Uterus (tissue), 4 donors: ENCODE measurements around the gene C5AR1. TPM values are rescaled to one million over a fixed set of nuclear protein-coding genes. Genes with fewer than 3 reads are reported as not detected.
"Not testable (repeated sequence)": the region's sequence is repeated elsewhere in the genome, so short reads cannot be mapped to it uniquely, and the experiment has no call there.

Source experiments
- DNase-seq, 2 donors: peaks; one replicate each; pipeline ENCODE4 v3.0.0-alpha.2; 2019 to 2020
- H3K27ac ChIP-seq, 2 donors: fragments of 200-600 bp; sonication (generic); 1 replicate in 1 of 2; 2 replicates in 1 of 2; pipeline ENCODE4 v1.5.1; 2016 to 2018
- H3K27me3 ChIP-seq, 2 donors: fragments of 200-600 bp; sonication (generic); one replicate each; pipeline ENCODE4 v1.5.1; 2018 to 2019; ENCODE audit warnings: control low read depth in 1 of 2
- H3K36me3 ChIP-seq, 2 donors: fragments of 200-600 bp; sonication (generic); one replicate each; pipeline ENCODE4 v1.5.1; 2019; ENCODE audit warnings: control low read depth in 1 of 2
- H3K4me1 ChIP-seq, 2 donors: fragments of 200-600 bp; sonication (generic); one replicate each; pipeline ENCODE4 v1.5.1; 2018 to 2019; ENCODE audit warnings: control low read depth in 1 of 2
- H3K4me3 ChIP-seq, 2 donors: fragments of 200-600 bp; sonication (generic); 1 replicate in 1 of 2; 2 replicates in 1 of 2; pipeline ENCODE4 v1.5.1; 2018 to 2019; ENCODE audit warnings: mild to moderate bottlenecking in 1 of 2
- H3K9me3 ChIP-seq, 2 donors: fragments of 200-600 bp; sonication (generic); one replicate each; pipeline ENCODE4 v1.5.1; 2019; ENCODE audit warnings: control low read depth in 1 of 2
- POLR2A ChIP-seq, 2 donors: fragments of 450-650 bp; IDR thresholded peaks; one replicate each; pipeline ENCODE4 v1.6.1; 2016; ENCODE audit warnings: antibody characterized with exemption in 2 of 2, mild to moderate bottlenecking in 1 of 2, moderate library complexity in 1 of 2
- intact Hi-C: fragments of 100-400 bp; cut with DNase I; formaldehyde crosslinking; loops from one replicate; pipeline ENCODE4 v1.15.1; 2023; ENCODE audit warnings: low total_unique reads
- total RNA-seq, 4 donors: library from RNA; depleted of rRNA in 3 of 4; stranded (reverse); fragments of >200 nt in 3 of 4; gene quantifications; one replicate each; pipeline versions ENCODE4 v1.1.0 to v1.2.4, GENCODE V29; 2014 to 2023
- TF ChIP-seq, protein P1 (sequence below), 4 experiments: fragments of 200-600 bp in 2 of 4; fragments of 450-650 bp in 2 of 4; sonication (generic) in 2 of 4; IDR thresholded peaks; one replicate each; pipeline ENCODE4 v1.5.1; 2016 to 2019; ENCODE audit warnings: antibody characterized with exemption in 4 of 4, mild to moderate bottlenecking in 2 of 4, moderate library complexity in 1 of 4
- donor health status: DM: yes; HTN: yes; CAD: no.

Gene C5AR1
- total RNA-seq, 4 donors from 2014 or later, result 0.51 to 8.0 (median 2.9) TPM

- TF ChIP-seq POLR2A (IDR thresholded peaks at IDR 0.05), result no peak
- TF ChIP-seq, protein P1, sequence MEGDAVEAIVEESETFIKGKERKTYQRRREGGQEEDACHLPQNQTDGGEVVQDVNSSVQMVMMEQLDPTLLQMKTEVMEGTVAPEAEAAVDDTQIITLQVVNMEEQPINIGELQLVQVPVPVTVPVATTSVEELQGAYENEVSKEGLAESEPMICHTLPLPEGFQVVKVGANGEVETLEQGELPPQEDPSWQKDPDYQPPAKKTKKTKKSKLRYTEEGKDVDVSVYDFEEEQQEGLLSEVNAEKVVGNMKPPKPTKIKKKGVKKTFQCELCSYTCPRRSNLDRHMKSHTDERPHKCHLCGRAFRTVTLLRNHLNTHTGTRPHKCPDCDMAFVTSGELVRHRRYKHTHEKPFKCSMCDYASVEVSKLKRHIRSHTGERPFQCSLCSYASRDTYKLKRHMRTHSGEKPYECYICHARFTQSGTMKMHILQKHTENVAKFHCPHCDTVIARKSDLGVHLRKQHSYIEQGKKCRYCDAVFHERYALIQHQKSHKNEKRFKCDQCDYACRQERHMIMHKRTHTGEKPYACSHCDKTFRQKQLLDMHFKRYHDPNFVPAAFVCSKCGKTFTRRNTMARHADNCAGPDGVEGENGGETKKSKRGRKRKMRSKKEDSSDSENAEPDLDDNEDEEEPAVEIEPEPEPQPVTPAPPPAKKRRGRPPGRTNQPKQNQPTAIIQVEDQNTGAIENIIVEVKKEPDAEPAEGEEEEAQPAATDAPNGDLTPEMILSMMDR (IDR thresholded peaks at IDR 0.05), result no peak
- Histone ChIP-seq H3K27me3 (no peaks in the 10 kb centered on the region), H3K4me1 (no peaks in the 10 kb centered on the region), H3K9me3 (no peaks in the 10 kb centered on the region), H3K27ac (no peak overlapping the region), H3K4me3 (no peak overlapping the region), H3K36me3 (no peaks in the 10 kb centered on the region)
- DNase-seq, result no peak
- intact Hi-C loops, result no loop called here
Measured at GRCh38 chr19:47323872-47324271, 14.2 kb downstream of the C5AR1 start.

DNA sequence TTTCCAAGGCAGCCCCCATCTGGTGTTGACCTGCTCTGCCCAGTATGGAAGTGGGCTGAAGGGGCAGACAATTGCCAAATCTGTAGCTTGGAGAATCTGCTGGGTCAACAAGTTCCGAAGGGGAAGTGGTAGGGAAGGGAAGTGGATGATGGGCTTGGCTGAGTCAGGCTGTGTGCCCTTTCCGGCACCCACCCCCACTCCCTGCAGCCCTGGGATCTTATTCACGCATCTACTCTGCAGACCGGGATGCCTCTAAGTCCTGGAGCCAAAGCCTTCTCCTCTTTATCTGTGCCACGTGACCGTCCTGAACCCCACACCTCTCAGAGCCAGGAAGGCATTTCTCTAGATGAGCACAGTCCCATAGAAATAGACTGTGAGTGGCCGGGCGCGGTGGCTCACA, 14.8 kb downstream of the C5AR1 start:
- Histone ChIP-seq H3K36me3 (no peaks in the 10 kb centered on the region), H3K4me1 (no peaks in the 10 kb centered on the region), H3K9me3 (no peaks in the 10 kb centered on the region), H3K27me3 (no peaks in the 10 kb centered on the region), H3K27ac (no peak overlapping the region), H3K4me3 (no peak overlapping the region)
- TF ChIP-seq, protein P1 (IDR thresholded peaks at IDR 0.05), result no peak
- no peak for TF ChIP-seq POLR2A (IDR thresholded peaks at IDR 0.05)
- intact Hi-C loops, result no loop called here
- no peak for DNase-seq

- Histone ChIP-seq H3K9me3 (no peaks in the 10 kb centered on the region), H3K27me3 (no peaks in the 10 kb centered on the region), H3K36me3 (no peaks in the 10 kb centered on the region), H3K27ac (no peak overlapping the region), H3K4me3 (no peak overlapping the region), H3K4me1 (no peaks in the 10 kb centered on the region)
- TF ChIP-seq, protein P1 (IDR thresholded peaks at IDR 0.05), result no peak
- TF ChIP-seq POLR2A (IDR thresholded peaks at IDR 0.05), result no peak
- intact Hi-C loops, result no loop called here
- no peak for DNase-seq
Measured at GRCh38 chr19:47330466-47330869, 20.8 kb downstream of the C5AR1 start.

DNA sequence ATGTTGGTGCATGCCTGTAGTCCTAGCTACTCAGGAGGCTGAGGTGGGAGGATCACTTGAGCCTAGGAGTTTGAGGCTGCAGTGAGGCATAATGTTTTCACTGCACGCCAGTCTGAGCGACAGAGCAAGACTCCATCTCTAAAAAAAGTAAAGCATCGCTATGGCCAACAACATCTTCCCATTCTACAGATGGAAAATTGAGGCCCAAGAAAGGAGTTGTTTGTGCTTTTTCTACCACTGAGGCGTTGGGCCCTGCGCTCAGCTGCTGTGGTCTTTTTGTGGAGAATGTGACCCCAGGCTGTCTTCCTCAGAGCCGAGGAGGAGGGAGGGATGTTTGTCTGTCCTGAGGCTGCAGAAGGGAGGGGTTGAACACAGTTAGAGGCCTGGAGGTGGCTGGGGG, 21.8 kb downstream of the C5AR1 start:
- Histone ChIP-seq H3K36me3 (no peaks in the 10 kb centered on the region), H3K4me3 (no peak overlapping the region), H3K27ac (no peak overlapping the region), H3K27me3 (no peaks in the 10 kb centered on the region), H3K4me1 (no peaks in the 10 kb centered on the region), H3K9me3 (no peaks in the 10 kb centered on the region)
- TF ChIP-seq, protein P1 (IDR thresholded peaks at IDR 0.05), result no peak
- no peak for TF ChIP-seq POLR2A (IDR thresholded peaks at IDR 0.05)
- DNase-seq, result no peak
- intact Hi-C loops, result no loop called here

GRCh38 chr19:47331931-47332547, 22.4 kb downstream of the C5AR1 start, which contains the start of gene C5AR2:
TSS of gene C5AR2 (plus strand) at chr19:47332175. CDS start at chr19:47340800, 8,625 bp downstream.
- no peaks in the 10 kb centered on the region for H3K27me3 ChIP-seq
- TF ChIP-seq, protein P1 (IDR thresholded peaks at IDR 0.05), result no peak
- TF ChIP-seq POLR2A (IDR thresholded peaks at IDR 0.05), result no peak
- no peak within 1 kb of the TSS for H3K4me3 ChIP-seq
- intact Hi-C loops, result no loop called here
- no peak for DNase-seq
- no peaks in the 10 kb centered on the region for H3K4me1 ChIP-seq
- no peaks in the 10 kb centered on the region for H3K36me3 ChIP-seq
- H3K9me3 ChIP-seq, result no peaks in the 10 kb centered on the region
- H3K27ac ChIP-seq, result no peak within 1 kb of the TSS

GRCh38 chr19:47336765-47337718, 27.4 kb downstream of the C5AR1 start:
- H3K4me3 ChIP-seq, H3K36me3 ChIP-seq, H3K27ac ChIP-seq, H3K27me3 ChIP-seq, H3K9me3 ChIP-seq, intact Hi-C loops, H3K4me1 ChIP-seq, DNase-seq: not testable (repeated sequence)
